ENCODE measurements around the gene AMN.

Gene AMN

DNA sequence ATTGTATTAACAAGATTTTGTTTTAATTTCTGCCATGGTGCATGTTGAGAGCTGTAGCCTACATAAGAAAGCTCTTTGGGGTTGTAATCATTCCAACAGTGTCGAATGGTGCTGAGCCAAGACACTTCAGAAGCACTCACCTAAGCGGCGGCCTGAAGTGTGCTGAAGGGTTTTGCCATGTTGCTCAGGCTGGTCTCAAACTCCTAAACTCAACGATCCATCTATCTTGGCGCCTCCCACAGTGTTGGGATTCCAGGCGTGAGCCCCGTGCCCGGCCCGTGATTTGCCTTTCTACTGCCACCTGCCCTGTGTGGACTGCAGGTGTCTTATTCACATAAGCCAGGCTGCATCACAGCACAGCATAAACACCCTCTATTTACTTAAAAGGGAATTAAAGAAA lies 48.9 kb downstream of the AMN start:
- Histone ChIP-seq H3K4me3 (no peak overlapping the region), H3K4me1 (no peaks in the 10 kb centered on the region), H3K36me3 (replicated peaks) (peaks cover 85% of the 10 kb centered on the region), H3K27me3 (ENCODE audit: low read depth) (no peaks in the 10 kb centered on the region), H3K9me3 (no peaks in the 10 kb centered on the region)
- DNase-seq (ENCODE audit: low spot score in 2 of 2), result no peak
- in situ Hi-C loops (cut with MboI; ENCODE audit: low sequenced_read_pairs), result no loop called here

DNA sequence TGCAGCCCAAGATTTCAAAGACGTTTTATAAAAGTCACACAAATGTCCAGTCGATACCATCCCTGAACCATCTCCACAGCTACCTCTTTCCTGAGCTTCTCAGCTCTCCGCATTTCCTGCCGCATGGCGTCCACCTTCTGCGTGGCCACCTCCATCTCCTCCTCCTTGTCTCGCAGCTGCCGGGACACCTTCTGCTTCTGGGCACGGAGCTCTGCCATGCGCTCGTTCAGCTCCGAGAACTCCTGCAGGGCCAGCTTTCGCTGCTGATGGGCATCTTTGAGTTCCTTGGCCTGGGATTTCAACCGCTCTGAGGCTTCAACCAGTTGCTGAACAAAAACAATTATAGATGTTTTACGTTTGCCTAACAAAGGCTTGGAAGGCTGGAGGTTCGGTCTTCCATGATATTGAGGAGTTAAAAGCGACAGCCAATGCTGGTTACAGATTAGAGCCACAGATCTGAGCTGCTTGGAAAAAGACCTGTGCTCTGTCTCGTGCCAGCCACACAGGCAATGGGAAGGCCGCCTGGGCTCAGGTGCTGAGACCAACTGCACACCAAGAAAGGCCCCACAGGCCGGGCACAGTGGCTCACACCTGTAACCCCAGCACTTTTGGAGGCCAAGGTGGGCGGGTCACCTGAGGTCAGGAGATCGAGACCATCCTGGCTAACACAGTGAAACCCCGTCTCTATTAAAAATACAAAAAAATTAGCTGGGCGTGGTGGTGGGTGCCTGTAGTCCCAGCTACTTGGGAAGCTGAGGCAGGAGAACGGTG lies 49.6 kb downstream of the AMN start:
- Histone ChIP-seq H3K4me3 (no peak overlapping the region), H3K36me3 (replicated peaks) (peaks cover 80% of the 10 kb centered on the region), H3K27me3 (ENCODE audit: low read depth) (no peaks in the 10 kb centered on the region), H3K4me1 (no peaks in the 10 kb centered on the region), H3K9me3 (no peaks in the 10 kb centered on the region)
- DNase-seq (ENCODE audit: low spot score in 2 of 2), result no peak
- in situ Hi-C loops (cut with MboI; ENCODE audit: low sequenced_read_pairs), result no loop called here

DNA sequence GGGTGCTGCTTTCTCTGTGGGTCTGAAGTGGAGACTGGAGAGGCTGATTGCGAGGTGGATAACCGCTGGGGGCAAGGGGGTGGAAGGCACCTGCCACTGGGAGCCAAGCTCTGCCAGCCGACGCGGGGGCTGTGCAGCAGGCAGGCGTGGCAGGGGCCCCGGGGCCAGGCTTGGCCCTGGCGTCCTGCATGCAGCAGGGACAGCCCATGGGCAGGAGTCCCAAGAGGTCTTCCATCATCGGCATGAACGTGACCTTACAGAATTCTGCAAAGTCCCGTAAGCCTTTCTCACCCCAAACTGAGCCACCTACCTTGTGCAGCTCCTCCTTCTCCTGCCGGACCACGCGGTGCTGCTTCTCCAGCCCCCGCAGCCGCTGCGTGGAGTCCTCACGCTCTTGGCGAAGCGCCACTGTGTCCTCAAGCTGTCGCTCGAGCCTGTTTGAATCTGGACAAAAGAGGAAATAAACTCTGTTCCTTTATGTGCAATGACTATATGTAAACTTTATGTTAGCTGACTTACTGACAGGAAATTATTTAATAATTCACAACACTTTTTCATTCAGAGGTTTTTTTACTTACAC lies 51.3 kb downstream of the AMN start:
- no peaks in the 10 kb centered on the region for H3K27me3 ChIP-seq (ENCODE audit: low read depth)
- peaks cover 78% of the 10 kb centered on the region for H3K36me3 ChIP-seq (replicated peaks)
- H3K4me3 ChIP-seq, result no peak overlapping the region
- DNase-seq (ENCODE audit: low spot score in 2 of 2), result no peak
- no peaks in the 10 kb centered on the region for H3K9me3 ChIP-seq
- no peaks in the 10 kb centered on the region for H3K4me1 ChIP-seq
- in situ Hi-C loops (cut with MboI; ENCODE audit: low sequenced_read_pairs), result no loop called here

DNA sequence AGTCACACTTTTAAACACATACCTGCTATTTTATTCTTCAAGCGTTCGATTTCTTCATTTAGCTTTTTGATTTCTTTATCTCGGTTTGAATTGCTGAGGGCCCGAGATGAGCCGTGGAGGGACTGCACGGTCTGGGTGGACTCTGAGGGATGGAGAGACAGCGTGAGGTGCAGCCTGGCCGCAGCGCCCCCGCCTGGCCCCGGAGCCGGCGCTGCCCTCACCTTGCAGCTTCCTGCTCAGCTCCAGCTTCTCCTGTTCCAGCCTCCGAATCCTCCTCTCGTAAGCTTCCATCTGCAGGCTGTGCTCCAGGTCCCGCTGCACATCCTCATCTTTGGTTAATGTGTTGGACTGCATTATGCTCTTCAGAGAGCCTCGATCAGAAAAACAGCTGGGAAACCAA lies 53.2 kb downstream of the AMN start:
- peaks cover 75% of the 10 kb centered on the region for H3K36me3 ChIP-seq (replicated peaks)
- no peaks in the 10 kb centered on the region for H3K27me3 ChIP-seq (ENCODE audit: low read depth)
- no peak for DNase-seq (ENCODE audit: low spot score in 2 of 2)
- in situ Hi-C loops (cut with MboI; ENCODE audit: low sequenced_read_pairs), result no loop called here
- H3K4me1 ChIP-seq, result no peaks in the 10 kb centered on the region
- no peaks in the 10 kb centered on the region for H3K9me3 ChIP-seq
- H3K4me3 ChIP-seq, result no peak overlapping the region

DNA sequence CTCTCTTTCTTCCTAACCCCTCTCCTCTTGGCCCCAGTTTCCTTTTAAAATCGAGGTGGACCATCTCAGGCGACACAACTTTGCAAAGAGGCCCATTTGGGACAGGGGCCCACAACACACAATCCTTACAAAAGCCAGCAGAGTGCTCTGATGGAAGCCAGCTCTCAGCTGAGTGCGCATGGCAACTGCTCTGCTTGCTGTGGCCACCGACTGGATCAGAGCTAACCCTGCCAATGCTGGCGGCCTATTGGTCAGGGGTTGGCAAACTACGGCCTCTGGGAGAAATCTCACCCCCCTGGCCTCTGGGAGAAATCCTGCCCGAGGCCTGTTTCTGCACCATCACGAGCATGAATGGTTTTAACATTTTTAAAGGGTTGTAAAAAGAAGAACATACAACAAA lies 55.0 kb downstream of the AMN start:
- H3K4me1 ChIP-seq, result no peaks in the 10 kb centered on the region
- no peak for DNase-seq (ENCODE audit: low spot score in 2 of 2)
- H3K9me3 ChIP-seq, result no peaks in the 10 kb centered on the region
- peaks cover 61% of the 10 kb centered on the region for H3K36me3 ChIP-seq (replicated peaks)
- in situ Hi-C loops (cut with MboI; ENCODE audit: low sequenced_read_pairs), result no loop called here
- no peaks in the 10 kb centered on the region for H3K27me3 ChIP-seq (ENCODE audit: low read depth)
- H3K4me3 ChIP-seq, result no peak overlapping the region

DNA sequence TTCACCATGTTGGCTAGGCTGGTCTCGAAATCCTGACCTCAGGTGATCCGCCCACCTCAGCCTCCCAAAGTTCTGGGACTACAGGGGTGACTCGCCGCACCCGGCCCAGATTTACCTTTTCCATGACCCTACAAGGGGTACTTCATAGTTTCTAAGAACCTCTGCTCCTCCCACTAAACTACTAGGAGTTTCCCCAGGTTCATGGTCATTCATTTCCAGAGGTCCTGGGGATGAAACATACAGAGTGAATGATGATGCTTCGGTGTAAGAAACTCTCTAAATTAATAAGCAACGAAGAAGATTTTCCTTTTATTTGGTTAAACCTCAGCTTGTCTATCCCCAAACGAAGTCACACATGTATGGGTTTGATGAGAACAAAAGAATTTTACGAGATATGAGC lies 56.9 kb downstream of the AMN start:
- in situ Hi-C loops (cut with MboI; ENCODE audit: low sequenced_read_pairs), result no loop called here
- H3K9me3 ChIP-seq, result no peaks in the 10 kb centered on the region
- H3K4me1 ChIP-seq, result no peaks in the 10 kb centered on the region
- DNase-seq (ENCODE audit: low spot score in 2 of 2), result no peak
- no peak overlapping the region for H3K4me3 ChIP-seq
- H3K27me3 ChIP-seq (ENCODE audit: low read depth), result no peaks in the 10 kb centered on the region
- peaks cover 56% of the 10 kb centered on the region for H3K36me3 ChIP-seq (replicated peaks)

DNA sequence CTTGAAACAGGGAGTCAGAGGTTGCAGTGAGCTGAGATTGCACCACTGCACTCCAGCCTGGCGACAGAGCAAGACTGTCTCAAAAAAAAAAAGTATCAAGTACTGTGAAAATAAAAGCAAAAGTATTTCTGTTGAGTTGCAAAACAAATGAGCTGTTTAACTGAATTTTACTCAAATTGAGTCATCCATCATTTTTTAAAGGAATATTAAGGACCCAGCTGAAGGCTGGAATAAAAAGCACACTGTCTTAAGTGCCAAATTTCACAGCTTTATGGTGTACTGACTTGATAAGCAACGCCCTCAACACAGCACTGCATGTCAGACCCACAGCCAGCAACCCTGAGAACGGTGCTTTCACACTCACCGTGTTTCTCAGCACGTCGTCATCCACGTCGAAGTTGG lies 57.9 kb downstream of the AMN start:
- H3K4me1 ChIP-seq, result no peaks in the 10 kb centered on the region
- H3K36me3 ChIP-seq (replicated peaks), result peaks cover 49% of the 10 kb centered on the region
- H3K9me3 ChIP-seq, result no peaks in the 10 kb centered on the region
- no peak overlapping the region for H3K4me3 ChIP-seq
- H3K27me3 ChIP-seq (ENCODE audit: low read depth), result no peaks in the 10 kb centered on the region
- no peak for DNase-seq (ENCODE audit: low spot score in 2 of 2)
- in situ Hi-C loops (cut with MboI; ENCODE audit: low sequenced_read_pairs), result no loop called here

Data from HAP-1 (cell line).